CD14-positive monocyte (primary cell): Measurements from ENCODE around the gene NUDT9. TPM values are rescaled to one million over a fixed set of nuclear protein-coding genes. Genes with fewer than 3 reads are reported as not detected.

ENCODE experiments used
- DNase-seq, 3 donors: peaks; one replicate each; pipeline ENCODE4 v3.0.0-alpha.2; 2011 to 2022
- H2AFZ ChIP-seq: 2 replicates; pipeline ENCODE4 v1.6.0; 2012; ENCODE audit warnings: mild to moderate bottlenecking, low read depth, low read length, inconsistent platforms; ENCODE audit not compliant: insufficient read depth, poor library complexity, severe bottlenecking
- H3K27ac ChIP-seq, 2 donors: 1 replicate in 1 of 2; 2 replicates in 1 of 2; pipeline ENCODE4 v1.5.1; 2012 to 2013; ENCODE audit warnings: low read length in 2 of 2, control low read depth in 1 of 2, inconsistent platforms in 1 of 2, low read depth in 1 of 2, mild to moderate bottlenecking in 1 of 2
- H3K27me3 ChIP-seq, 2 donors: one replicate each; pipeline versions ENCODE4 v1.6.0 to v1.6.1; 2011 to 2013; ENCODE audit warnings: low read length in 2 of 2; ENCODE audit not compliant: control insufficient read depth in 2 of 2, insufficient read depth in 2 of 2
- H3K36me3 ChIP-seq, 2 donors: replicated peaks in 1 of 2; 1 replicate in 1 of 2; 2 replicates in 1 of 2; pipeline versions ENCODE4 v1.5.1 to v1.6.1; 2012 to 2013; ENCODE audit warnings: low read length in 2 of 2, control low read depth in 1 of 2, inconsistent platforms in 1 of 2, mild to moderate bottlenecking in 1 of 2; ENCODE audit not compliant: insufficient read depth in 2 of 2, control insufficient read depth in 1 of 2
- H3K4me1 ChIP-seq, 2 donors: 1 replicate in 1 of 2; 2 replicates in 1 of 2; pipeline versions ENCODE4 v1.5.1 to v1.6.1; 2012 to 2013; ENCODE audit warnings: low read length in 2 of 2, control low read depth in 1 of 2, inconsistent platforms in 1 of 2, mild to moderate bottlenecking in 1 of 2, moderate library complexity in 1 of 2; ENCODE audit not compliant: insufficient read depth in 2 of 2, control insufficient read depth in 1 of 2
- H3K4me2 ChIP-seq: replicated peaks from 2 replicates; pipeline ENCODE3; 2012; ENCODE audit warnings: low read length, moderate library complexity, mild to moderate bottlenecking; ENCODE audit not compliant: poor library complexity, severe bottlenecking; ENCODE audit errors: extremely low read depth
- H3K4me3 ChIP-seq, 3 experiments: fragments of 200-600 bp in 1 of 3; sonication (generic) in 1 of 3; replicated peaks in 1 of 3; 1 replicate in 2 of 3; 2 replicates in 1 of 3; pipeline ENCODE4 v1.5.1; 2011 to 2013; ENCODE audit warnings: low read length in 3 of 3, mild to moderate bottlenecking in 3 of 3, control low read depth in 2 of 3, low read depth in 2 of 3, inconsistent platforms in 1 of 3, moderate library complexity in 1 of 3
- H3K79me2 ChIP-seq: 2 replicates; pipeline ENCODE4 v1.6.0; 2012; ENCODE audit warnings: mild to moderate bottlenecking, control low read depth, inconsistent platforms, low read length, moderate library complexity; ENCODE audit not compliant: insufficient read depth
- H3K9ac ChIP-seq: 2 replicates; pipeline ENCODE4 v1.6.0; 2017; ENCODE audit warnings: low read length, mild to moderate bottlenecking; ENCODE audit not compliant: insufficient read depth, poor library complexity, severe bottlenecking
- H3K9me3 ChIP-seq, 2 donors: replicated peaks in 1 of 2; 1 replicate in 1 of 2; 2 replicates in 1 of 2; pipeline versions ENCODE4 v1.5.1 to v1.6.1; 2012 to 2013; ENCODE audit warnings: low read length in 2 of 2, control low read depth in 1 of 2; ENCODE audit not compliant: control insufficient read depth in 1 of 2, insufficient read depth in 1 of 2
- H4K20me1 ChIP-seq: 2 replicates; pipeline ENCODE4 v1.6.0; 2012; ENCODE audit warnings: mild to moderate bottlenecking, low read length, control low read depth, moderate library complexity; ENCODE audit not compliant: insufficient read depth
- H3K27ac Mint-ChIP-seq, 7 donors: one replicate each; pipeline ENCODE4 v1.8.0; 2020; ENCODE audit warnings: mild to moderate bottlenecking in 7 of 7, mixed read lengths in 7 of 7, moderate library complexity in 6 of 7, inconsistent platforms in 2 of 7
- H3K27me3 Mint-ChIP-seq, 3 donors: one replicate each; pipeline ENCODE4 v1.8.0; 2021 to 2022; ENCODE audit warnings: low read depth in 3 of 3, mild to moderate bottlenecking in 3 of 3, mixed read lengths in 3 of 3, moderate library complexity in 3 of 3, inconsistent platforms in 1 of 3
- H3K36me3 Mint-ChIP-seq, 2 donors: one replicate each; pipeline ENCODE4 v1.8.0; 2020; ENCODE audit warnings: mixed read lengths in 2 of 2, inconsistent platforms in 1 of 2, mild to moderate bottlenecking in 1 of 2
- H3K4me1 Mint-ChIP-seq: one replicate; pipeline ENCODE4 v1.8.0; 2020; ENCODE audit warnings: mild to moderate bottlenecking, mixed read lengths
- H3K4me3 Mint-ChIP-seq, 2 donors: one replicate each; pipeline ENCODE4 v1.8.0; 2020; ENCODE audit warnings: mild to moderate bottlenecking in 2 of 2, mixed read lengths in 2 of 2, moderate library complexity in 1 of 2
- H3K9me3 Mint-ChIP-seq, 7 donors: one replicate each; pipeline ENCODE4 v1.8.0; 2020 to 2022; ENCODE audit warnings: mixed read lengths in 7 of 7, mild to moderate bottlenecking in 6 of 7, moderate library complexity in 6 of 7, inconsistent platforms in 2 of 7
- CTCF ChIP-seq: fragments of 200-600 bp; IDR thresholded peaks from one replicate; pipeline ENCODE4 v1.8.0; 2022; ENCODE audit warnings: antibody characterized with exemption, mild to moderate bottlenecking
- WGBS: methylation state at CpG from one replicate; pipeline ENCODE4 v1.1.5; 2013; ENCODE audit warnings: missing lambda C conversion rate; ENCODE audit not compliant: insufficient coverage; 5-methylcytosine and 5-hydroxymethylcytosine counted together
- intact Hi-C, 2 donors: fragments of 100-400 bp; cut with micrococcal nuclease; formaldehyde crosslinking; loops; one replicate each; pipeline versions ENCODE4 v1.15.0 to v1.15.1; 2023
- polyA plus RNA-seq, 3 donors: library from polyadenylated mRNA; depleted of rRNA in 1 of 3; unstranded in 2 of 3; stranded (reverse) in 1 of 3; fragments of 300-500 nt in 2 of 3; fragments of >200 nt in 1 of 3; fragmentation: Illumina TruSeq in 2 of 3; gene quantifications; 1 replicate in 2 of 3; 2 replicates in 1 of 3; pipeline ENCODE4 v1.2.3, GENCODE V29; 2012 to 2021

Gene NUDT9
- polyA plus RNA-seq, 3 donors: 9.6 to 14.3 (median 12.5) TPM

- intact Hi-C loops: loop anchor here in 1 of 2 donors (5.0 kb wide), 1 partner anchor 86 kb away; no protein-coding TSS in a partner anchor
- peak overlapping the region in 5 of 7 donors; percentile 11 to 76 (median 37) for H3K27ac Mint-ChIP-seq
- H3K36me3 ChIP-seq: peaks cover 65 to 71% of the 10 kb centered on the region in 2 donors
Measured at GRCh38 chr4:87375719-87376291, 46.6 kb upstream of the NUDT9 start.

GRCh38 chr4:87377816-87378215 is 44.6 kb upstream of the NUDT9 start:
- H3K9ac ChIP-seq: no peak overlapping the region
- H3K79me2 ChIP-seq: peaks cover 92% of the 10 kb centered on the region
- peaks cover 62 to 71% of the 10 kb centered on the region in 2 donors for H3K36me3 ChIP-seq
- H3K4me3 ChIP-seq: no peak overlapping the region
- peaks cover 3 to 14% of the 10 kb centered on the region in 2 donors for H3K4me1 ChIP-seq
- peaks cover 42 to 77% of the 10 kb centered on the region in 2 donors for H3K36me3 Mint-ChIP-seq
- no peak overlapping the region for H3K4me3 Mint-ChIP-seq
- no peak overlapping the region for H3K4me2 ChIP-seq
- H3K27me3 ChIP-seq: no peaks in the 10 kb centered on the region
- DNase-seq: no peak
- H3K27ac Mint-ChIP-seq: peak overlapping the region in 2 of 7 donors; percentile 26 to 63
- no peaks in the 10 kb centered on the region for H3K9me3 Mint-ChIP-seq
- no peak overlapping the region for H2AFZ ChIP-seq
- no peaks in the 10 kb centered on the region for H3K27me3 Mint-ChIP-seq
- H3K4me1 Mint-ChIP-seq: peaks cover 5% of the 10 kb centered on the region
- H4K20me1 ChIP-seq: peaks cover 90% of the 10 kb centered on the region
- WGBS: 100% methylated on average over 1 of the region's 2 CpGs
- no peaks in the 10 kb centered on the region for H3K9me3 ChIP-seq
- no peak overlapping the region for H3K27ac ChIP-seq
- intact Hi-C loops: loop anchor here in 1 of 2 donors (5.0 kb wide), 1 partner anchor 84 kb away; no protein-coding TSS in a partner anchor
- no peak for TF ChIP-seq CTCF

More at GRCh38 chr4:87375719-87376291, 46.6 kb upstream of the NUDT9 start:
- Mint-ChIP-seq H3K27me3 (no peaks in the 10 kb centered on the region), H3K4me3 (no peak overlapping the region), H3K9me3 (no peaks in the 10 kb centered on the region), H3K4me1 (peaks cover 5% of the 10 kb centered on the region), H3K36me3 (peaks cover 44 to 78% of the 10 kb centered on the region in 2 donors)
- DNase-seq: peak; percentile 36 to 55 (median 55)
- Histone ChIP-seq H4K20me1 (peaks cover 86% of the 10 kb centered on the region), H2AFZ (no peak overlapping the region), H3K9ac (no peak overlapping the region), H3K9me3 (no peaks in the 10 kb centered on the region), H3K27me3 (no peaks in the 10 kb centered on the region), H3K27ac (peak overlapping the region in 1 of 2 donors; percentile 42), H3K4me1 (peaks cover 3 to 14% of the 10 kb centered on the region in 2 donors), H3K4me3 (no peak overlapping the region), H3K79me2 (peaks cover 86% of the 10 kb centered on the region), H3K4me2 (no peak overlapping the region)
- WGBS: 100% methylated on average over 1 of the region's 4 CpGs
- TF ChIP-seq CTCF: peak; percentile 81
